ENCODE data around the gene SIGMAR1.

Gene SIGMAR1

GRCh38 chr9:34600908-34601307 lies 36.7 kb downstream of the SIGMAR1 start:
- no peak for DNase-seq

- DNase-seq = no peak
Observed at GRCh38 chr9:34599546-34599945, 38.0 kb downstream of the SIGMAR1 start.

GRCh38 chr9:34594177-34594576 lies 43.4 kb downstream of the SIGMAR1 start:
- DNase-seq = no peak

GRCh38 chr9:34592895-34593601 lies 44.5 kb downstream of the SIGMAR1 start:
- DNase-seq = no peak

GRCh38 chr9:34591917-34592866 lies 45.4 kb downstream of the SIGMAR1 start:
- no peak for DNase-seq

DNA sequence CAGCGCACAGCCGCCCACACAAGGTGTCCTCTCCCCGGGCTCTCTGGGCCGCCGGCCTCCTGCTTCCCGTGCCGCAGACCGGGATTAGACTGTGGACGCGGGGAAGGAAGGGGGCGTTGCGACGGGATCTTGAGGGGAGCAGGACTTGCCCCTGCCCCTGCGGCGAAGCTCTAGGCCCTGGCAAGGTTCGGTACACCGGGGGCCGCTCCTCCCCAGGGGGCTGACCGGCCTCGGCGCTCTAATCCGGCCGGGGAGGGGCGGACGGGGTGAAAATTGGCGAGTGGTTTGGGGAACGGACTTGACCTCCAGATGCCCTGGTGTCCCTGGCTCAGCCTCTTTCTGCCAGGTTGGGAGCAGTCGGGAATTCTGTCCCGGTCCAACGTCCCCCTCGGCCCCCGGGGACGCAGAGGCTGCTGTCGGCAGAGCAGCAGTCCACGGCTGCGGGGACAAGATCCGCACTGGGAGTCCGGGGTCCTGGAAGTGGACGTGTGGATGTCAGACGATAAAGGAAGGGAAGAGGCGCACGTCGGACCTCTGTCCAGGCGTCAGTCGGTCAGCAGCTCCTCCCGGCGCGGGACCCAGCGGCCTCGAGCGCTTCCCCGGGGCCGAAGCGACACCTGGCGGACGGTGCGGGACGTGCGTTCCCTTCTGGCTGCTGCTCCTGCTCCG lies 46.2 kb downstream of the SIGMAR1 start:
- peak; percentile 58 for DNase-seq

GRCh38 chr9:34590381-34591247 lies 47.0 kb downstream of the SIGMAR1 start:
- no peak for DNase-seq

- no peak for DNase-seq
Observed at GRCh38 chr9:34589636-34590380, 47.8 kb downstream of the SIGMAR1 start, which contains the start of gene CNTFR. CNTFR (minus strand) TSS chr9:34589724; CDS start chr9:34568981, 20,743 bp downstream.

GRCh38 chr9:34588671-34589635 lies 48.6 kb downstream of the SIGMAR1 start:
- DNase-seq = no peak

GRCh38 chr9:34587271-34587670 lies 50.3 kb downstream of the SIGMAR1 start:
- no peak for DNase-seq

DNA sequence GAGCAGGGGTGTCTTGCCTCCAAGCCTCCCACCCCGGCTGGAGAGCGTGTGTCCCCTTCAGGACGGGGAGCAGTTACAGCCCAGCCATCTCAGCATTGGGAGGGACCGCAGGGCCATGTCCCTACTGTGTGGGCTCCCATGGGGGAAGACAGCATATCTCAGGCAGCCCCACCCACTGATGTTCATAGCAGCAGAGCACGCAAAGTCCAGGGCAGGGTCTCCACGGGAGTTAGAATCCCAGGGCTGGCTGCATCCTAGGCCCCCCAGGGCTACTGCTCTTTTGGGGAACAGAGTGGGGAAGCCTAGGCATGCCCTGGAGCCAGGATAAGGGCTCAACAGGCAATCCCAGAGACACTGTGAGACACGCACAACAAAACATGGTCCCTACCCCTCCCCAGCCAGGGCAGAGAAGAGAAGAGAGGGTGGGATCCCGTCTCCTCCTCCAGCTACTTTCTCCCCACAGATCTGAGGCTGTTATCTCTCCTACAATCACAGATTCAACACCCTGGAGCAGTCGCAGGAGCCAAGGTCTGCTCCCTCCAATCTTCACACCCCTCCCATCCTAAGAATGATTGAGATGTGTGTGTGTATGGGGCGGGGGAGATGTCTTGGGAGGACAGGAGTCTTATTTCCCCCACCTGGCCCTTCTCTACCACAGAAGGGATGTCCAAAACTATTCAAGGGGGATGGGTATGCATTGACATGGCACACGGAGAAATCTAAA lies 51.5 kb downstream of the SIGMAR1 start:
- no peak for DNase-seq

DNA sequence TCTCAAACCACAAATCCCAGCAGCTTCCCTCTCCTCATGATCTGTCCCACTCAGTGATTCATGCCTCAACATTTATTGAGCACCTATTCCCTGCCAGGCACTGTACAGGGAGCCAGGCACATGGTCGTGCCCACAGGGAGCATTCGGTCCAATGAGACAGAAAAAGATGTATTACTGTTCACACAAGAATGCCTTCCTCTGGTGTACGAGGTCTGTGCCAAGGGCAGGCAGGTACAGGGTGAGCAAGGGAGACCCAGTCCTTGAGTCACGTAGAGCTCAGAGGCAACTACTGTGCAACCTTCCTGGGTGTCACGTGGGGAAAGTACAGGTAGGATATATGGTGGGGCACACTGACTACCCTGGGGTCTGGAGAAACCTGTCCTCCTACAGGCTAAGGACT lies 52.6 kb downstream of the SIGMAR1 start:
- DNase-seq = no peak
